GM23248 (cell line): ENCODE results near the gene FAM114A2. TPM values are rescaled to one million over a fixed set of nuclear protein-coding genes. Genes with fewer than 3 reads are reported as not detected.
A peak's percentile ranks its signal among the peaks of the same experiment; 100 is the strongest.

Experiments
- DNase-seq: peaks from one replicate; pipeline ENCODE4 v3.0.0-alpha.2; 2015
- H2AFZ ChIP-seq: fragments of 200-600 bp; sonication (generic); 2 replicates; pipeline ENCODE4 v1.6.1; 2016; ENCODE audit warnings: antibody characterized with exemption
- H3F3A ChIP-seq: fragments of 200-600 bp; sonication (generic); 2 replicates; pipeline ENCODE4 v1.6.1; 2016; ENCODE audit warnings: mild to moderate bottlenecking, antibody characterized with exemption, mixed run types; ENCODE audit not compliant: insufficient read depth
- H3K27ac ChIP-seq: fragments of 200-600 bp; sonication (generic); 2 replicates; pipeline ENCODE4 v1.5.1; 2016; ENCODE audit warnings: mild to moderate bottlenecking
- H3K27me3 ChIP-seq: fragments of 200-600 bp; sonication (generic); replicated peaks from 2 replicates; pipeline ENCODE4 v1.6.1; 2016; ENCODE audit warnings: mild to moderate bottlenecking; ENCODE audit not compliant: insufficient read depth
- H3K36me3 ChIP-seq: fragments of 200-600 bp; sonication (generic); 2 replicates; pipeline ENCODE4 v1.6.1; 2016; ENCODE audit warnings: low read depth, mild to moderate bottlenecking
- H3K4me1 ChIP-seq: fragments of 200-600 bp; sonication (generic); 2 replicates; pipeline ENCODE4 v1.6.1; 2016; ENCODE audit warnings: mild to moderate bottlenecking; ENCODE audit not compliant: insufficient read depth
- H3K4me2 ChIP-seq: fragments of 200-600 bp; sonication (generic); one replicate; pipeline ENCODE4 v1.6.1; 2016; ENCODE audit warnings: mild to moderate bottlenecking; ENCODE audit not compliant: unreplicated experiment
- H3K4me3 ChIP-seq: fragments of 200-600 bp; sonication (generic); 2 replicates; pipeline ENCODE4 v1.5.1; 2016; ENCODE audit warnings: mild to moderate bottlenecking
- H3K79me2 ChIP-seq: fragments of 200-600 bp; sonication (generic); 2 replicates; pipeline ENCODE4 v1.6.1; 2016; ENCODE audit warnings: mild to moderate bottlenecking; ENCODE audit not compliant: insufficient read depth
- H3K9ac ChIP-seq: fragments of 200-600 bp; sonication (generic); 2 replicates; pipeline ENCODE4 v1.6.1; 2016; ENCODE audit warnings: mild to moderate bottlenecking
- H3K9me2 ChIP-seq: fragments of 200-600 bp; sonication (generic); 2 replicates; pipeline ENCODE4 v1.6.1; 2016; ENCODE audit warnings: mixed run types, mild to moderate bottlenecking, moderate library complexity; ENCODE audit not compliant: insufficient read depth
- H3K9me3 ChIP-seq: fragments of 200-600 bp; sonication (generic); one replicate; pipeline ENCODE4 v1.6.1; 2017; ENCODE audit warnings: low read depth
- H4K20me1 ChIP-seq: fragments of 200-600 bp; sonication (generic); 2 replicates; pipeline ENCODE4 v1.6.0; 2016; ENCODE audit not compliant: insufficient read depth
- EZH2 ChIP-seq: fragments of 200-600 bp; sonication (generic); IDR thresholded peaks from 2 replicates; pipeline ENCODE4 v1.6.1; 2018; ENCODE audit warnings: antibody characterized with exemption, mild to moderate bottlenecking; ENCODE audit not compliant: insufficient read depth, poor library complexity, severe bottlenecking
- EZH2phosphoT487 ChIP-seq: fragments of 200-600 bp; sonication (generic); IDR thresholded peaks from 2 replicates; pipeline ENCODE4 v1.6.1; 2018; ENCODE audit warnings: antibody characterized with exemption, moderate library complexity, mild to moderate bottlenecking, low read depth; ENCODE audit not compliant: insufficient read depth
- WGBS, 2 experiments: methylation state at CpG; one replicate each; pipeline ENCODE4 v1.1.6; 2015 to 2017; ENCODE audit warnings: low lambda C conversion rate in 2 of 2, low coverage in 1 of 2; ENCODE audit errors: missing lambda C conversion rate in 2 of 2; 5-methylcytosine and 5-hydroxymethylcytosine counted together
- in situ Hi-C: fragments of 300-500 bp; cut with MboI; formaldehyde crosslinking; loops from 2 replicates; pipeline ENCODE4 v1.15.0; 2020
- polyA plus RNA-seq: library from polyadenylated mRNA; unstranded; fragments of >200 nt; fragmentation: Nextera tagmentation; extraction: Ambion mirVana; gene quantifications from 2 replicates; pipeline ENCODE4 v1.2.1, GENCODE V29; 2016
- total RNA-seq: library from RNA; depleted of rRNA; stranded (reverse); fragments of >200 nt; shearing (Covaris generic); gene quantifications from 2 replicates; pipeline ENCODE4 v1.2.3, GENCODE V29; 2014

Gene FAM114A2
- total and polyA plus RNA-seq, 2 experiments from 2014 or later = 20.2 to 27.0 TPM

DNA sequence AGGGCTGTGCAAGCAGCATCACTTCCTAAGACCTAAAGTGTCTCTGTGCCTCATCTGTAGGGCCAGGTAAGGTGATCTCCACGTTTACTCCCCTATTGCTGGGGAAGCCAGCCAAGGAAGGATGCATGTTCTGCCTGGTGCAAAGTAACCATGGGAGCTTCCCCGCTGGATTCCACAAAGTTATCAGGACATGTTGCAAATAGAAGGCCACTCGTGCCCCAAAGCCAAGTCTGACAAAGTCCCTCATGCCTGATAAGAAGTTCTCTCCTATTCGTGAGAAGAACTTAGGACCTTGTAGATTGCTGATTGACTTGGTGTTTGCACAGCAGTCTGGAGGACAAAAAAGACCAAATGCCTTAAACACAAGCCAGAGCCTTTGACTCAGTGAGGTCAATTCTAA is 81.5 kb downstream of the FAM114A2 start:
- Histone ChIP-seq H3K4me2 (no peak overlapping the region), H3K27me3 (no peaks in the 10 kb centered on the region), H3K9me3 (no peaks in the 10 kb centered on the region), H3K9ac (no peak overlapping the region), H3K4me1 (peaks cover 36% of the 10 kb centered on the region), H3K36me3 (no peaks in the 10 kb centered on the region), H3K4me3 (no peak overlapping the region), H3K27ac (no peak overlapping the region), H3K79me2 (no peaks in the 10 kb centered on the region), H4K20me1 (no peaks in the 10 kb centered on the region), H2AFZ (no peak overlapping the region), H3K9me2 (no peaks in the 10 kb centered on the region), H3F3A (peaks cover 27% of the 10 kb centered on the region)
- DNase-seq = no peak
- 66 to 70% methylated on average over 4 of the region's 4 CpGs for WGBS, 2 experiments
- TF ChIP-seq EZH2phosphoT487 = no peak
- TF ChIP-seq EZH2 = no peak
- in situ Hi-C loops = loop anchor here (10.0 to 25.0 kb wide), 2 partner anchors 452 to 795 kb away; no protein-coding TSS in a partner anchor

DNA sequence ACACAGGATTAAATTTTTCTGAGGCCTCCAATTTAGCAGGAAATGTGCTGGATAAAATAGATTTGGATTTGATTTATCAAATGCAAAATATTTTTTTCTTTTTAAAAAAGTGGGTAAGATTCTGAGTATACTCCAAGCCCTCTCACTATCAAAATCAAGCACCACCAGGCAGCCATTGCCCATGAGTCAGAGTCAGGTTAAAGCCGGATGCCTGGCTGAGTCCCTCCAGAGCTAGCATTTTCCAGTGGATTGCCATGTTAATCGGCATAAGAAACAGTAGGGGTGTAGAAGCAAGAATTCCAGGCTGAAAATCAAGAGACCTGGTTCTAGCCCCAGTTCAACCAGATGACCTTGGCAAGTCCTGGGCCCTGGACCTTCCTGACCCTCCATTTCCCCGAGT is 85.3 kb downstream of the FAM114A2 start:
- H3F3A ChIP-seq = peaks cover 23% of the 10 kb centered on the region
- H3K79me2 ChIP-seq = no peaks in the 10 kb centered on the region
- peak overlapping the region; percentile 62; the same call in 1 of the 2 replicates for H2AFZ ChIP-seq
- H3K9me2 ChIP-seq = no peaks in the 10 kb centered on the region
- WGBS, 2 experiments = 19 to 21% methylated on average over 3 of the region's 3 CpGs
- in situ Hi-C loops = loop anchor here (10.0 to 25.0 kb wide), 2 partner anchors 449 to 791 kb away; no protein-coding TSS in a partner anchor
- peaks cover 12% of the 10 kb centered on the region for H3K4me1 ChIP-seq
- no peaks in the 10 kb centered on the region for H3K9me3 ChIP-seq
- H3K27me3 ChIP-seq = no peaks in the 10 kb centered on the region
- no peaks in the 10 kb centered on the region for H3K36me3 ChIP-seq
- peak overlapping the region; percentile 53 for H3K27ac ChIP-seq
- 0 out of 2 replicates have a peak overlapping the region, but pooled peaks have one; percentile 26 for H3K9ac ChIP-seq
- DNase-seq = peak; percentile 61
- no peaks in the 10 kb centered on the region for H4K20me1 ChIP-seq
- H3K4me3 ChIP-seq = no peak overlapping the region
- no peak overlapping the region for H3K4me2 ChIP-seq
- TF ChIP-seq EZH2phosphoT487 (no peak), EZH2 (no peak)

GRCh38 chr5:153952893-153953292 is 85.8 kb downstream of the FAM114A2 start:
- WGBS, 2 experiments = 0 to 5% methylated on average over 2 of the region's 2 CpGs
- TF ChIP-seq EZH2phosphoT487 = no peak
- TF ChIP-seq EZH2 = no peak
- Histone ChIP-seq H3K9ac (0 out of 2 replicates have a peak overlapping the region, but pooled peaks have one; percentile 26), H3K9me2 (no peaks in the 10 kb centered on the region), H3K4me1 (peaks cover 12% of the 10 kb centered on the region), H3K4me3 (no peak overlapping the region), H3K4me2 (peak overlapping the region; percentile 49), H3K9me3 (no peaks in the 10 kb centered on the region), H3F3A (peaks cover 23% of the 10 kb centered on the region), H2AFZ (peak overlapping the region; percentile 62), H3K79me2 (no peaks in the 10 kb centered on the region), H4K20me1 (no peaks in the 10 kb centered on the region), H3K27me3 (no peaks in the 10 kb centered on the region), H3K36me3 (no peaks in the 10 kb centered on the region), H3K27ac (peak overlapping the region; percentile 53)
- in situ Hi-C loops = loop anchor here (10.0 to 25.0 kb wide), 2 partner anchors 448 to 791 kb away; no protein-coding TSS in a partner anchor
- DNase-seq = peak; percentile 80

- no peak overlapping the region for H3K27ac ChIP-seq
- no peaks in the 10 kb centered on the region for H3K27me3 ChIP-seq
- H3K9me3 ChIP-seq = no peaks in the 10 kb centered on the region
- no peak overlapping the region for H3K9ac ChIP-seq
- H3K36me3 ChIP-seq = no peaks in the 10 kb centered on the region
- TF ChIP-seq EZH2phosphoT487 = no peak
- TF ChIP-seq EZH2 = no peak
- H4K20me1 ChIP-seq = no peaks in the 10 kb centered on the region
- H2AFZ ChIP-seq = no peak overlapping the region
- peaks cover 12% of the 10 kb centered on the region for H3K4me1 ChIP-seq
- no peak for DNase-seq
- no peaks in the 10 kb centered on the region for H3K9me2 ChIP-seq
- no peak overlapping the region for H3K4me2 ChIP-seq
- H3F3A ChIP-seq = peaks cover 23% of the 10 kb centered on the region
- in situ Hi-C loops = loop anchor here (10.0 to 25.0 kb wide), 2 partner anchors 447 to 790 kb away; no protein-coding TSS in a partner anchor
- 63 to 92% methylated on average over 1 of the region's 1 CpG for WGBS, 2 experiments
- no peaks in the 10 kb centered on the region for H3K79me2 ChIP-seq
- no peak overlapping the region for H3K4me3 ChIP-seq
Measured at GRCh38 chr5:153952057-153952456, 86.7 kb downstream of the FAM114A2 start.
